Kidney (tissue), 14 donors: Measurements from ENCODE around the gene KLRK1. TPM values are rescaled to one million over a fixed set of nuclear protein-coding genes. Genes with fewer than 3 reads are reported as not detected.
"Not testable (repeated sequence)": the region's sequence is repeated elsewhere in the genome, so short reads cannot be mapped to it uniquely, and the experiment has no call there.

Source experiments
- DNase-seq, 5 donors: peaks; one replicate each; pipeline ENCODE4 v3.0.0-alpha.2; 2013 to 2020
- FAIRE-seq: peaks from 2 replicates; lab custom pipeline; 2012; peaks lifted over from hg19 to GRCh38; lab: Jason Lieb, UNC
- H3K27ac ChIP-seq, 2 donors: one replicate each; pipeline ENCODE4 v1.7.0; 2013; ENCODE audit warnings: low read depth in 2 of 2, low read length in 2 of 2, inconsistent platforms in 1 of 2
- H3K27me3 ChIP-seq: one replicate; pipeline ENCODE4 v1.7.1; 2013; ENCODE audit warnings: low read length, inconsistent platforms; ENCODE audit not compliant: control insufficient read depth, insufficient read depth
- H3K36me3 ChIP-seq, 3 donors: one replicate each; pipeline versions ENCODE4 v1.7.0 to v1.7.1; 2013; ENCODE audit warnings: low read length in 3 of 3, control low read depth in 1 of 3, inconsistent platforms in 1 of 3; ENCODE audit not compliant: insufficient read depth in 3 of 3, control insufficient read depth in 2 of 3
- H3K4me1 ChIP-seq, 3 donors: one replicate each; pipeline versions ENCODE4 v1.7.0 to v1.7.1; 2013; ENCODE audit warnings: low read length in 3 of 3, inconsistent platforms in 1 of 3, low read depth in 1 of 3; ENCODE audit not compliant: control insufficient read depth in 2 of 3, insufficient read depth in 2 of 3
- H3K4me3 ChIP-seq, 3 donors: one replicate each; pipeline versions ENCODE4 v1.7.0 to v1.8.1; 2013; ENCODE audit warnings: low read length in 3 of 3, control low read depth in 1 of 3, inconsistent platforms in 1 of 3
- H3K9ac ChIP-seq, 3 donors: one replicate each; pipeline versions ENCODE4 v1.7.0 to v1.7.1; 2013; ENCODE audit warnings: low read length in 3 of 3, control low read depth in 1 of 3, inconsistent platforms in 1 of 3
- H3K9me3 ChIP-seq, 3 donors: one replicate each; pipeline versions ENCODE4 v1.7.0 to v1.7.1; 2013; ENCODE audit warnings: low read length in 3 of 3, control low read depth in 1 of 3, inconsistent platforms in 1 of 3; ENCODE audit not compliant: control insufficient read depth in 2 of 3, insufficient read depth in 1 of 3
- intact Hi-C: fragments of 100-400 bp; cut with DNase I; formaldehyde crosslinking; loops from one replicate; pipeline ENCODE4 v1.11.1; 2022
- polyA plus RNA-seq: library from polyadenylated mRNA; stranded (reverse); fragments of 350-450 nt; fragmentation: Illumina TruSeq; extraction: RNeasy Lipid Tissue Mini Kit (QIAGEN cat#74804); gene quantifications from one replicate; pipeline ENCODE4 v1.2.3, GENCODE V29; 2014; ENCODE audit warnings: low read depth, low replicate concordance; ENCODE audit not compliant: insufficient read depth
- total RNA-seq: library from RNA; stranded (reverse); fragmentation: NEBNext Ultra II Directional; extraction: Animal tissue kit (Norgen Biotek cat#: 25700); gene quantifications from one replicate; pipeline ENCODE4 v1.2.1, GENCODE V29; 2021
- TF ChIP-seq, protein P1 (sequence below): IDR thresholded peaks from 3 replicates; pipeline ENCODE4 v1.5.1; 2012; ENCODE audit warnings: mild to moderate bottlenecking, moderate library complexity, borderline replicate concordance; ENCODE audit not compliant: insufficient read depth; ENCODE audit errors: extremely low read depth
- donor health status: control.
- donor health status: control.
- donor health status: control.
- donor health status: control.
- donor health status: control.
- donor health status: DM: yes; HTN: yes; CAD: no.
- donor health status: Normal renal cell carcinoma (clear cell type).

KLRK1 gene
- total and polyA plus RNA-seq, 2 donors from 2014 or later, result 0.75 to 5.2 TPM

DNA sequence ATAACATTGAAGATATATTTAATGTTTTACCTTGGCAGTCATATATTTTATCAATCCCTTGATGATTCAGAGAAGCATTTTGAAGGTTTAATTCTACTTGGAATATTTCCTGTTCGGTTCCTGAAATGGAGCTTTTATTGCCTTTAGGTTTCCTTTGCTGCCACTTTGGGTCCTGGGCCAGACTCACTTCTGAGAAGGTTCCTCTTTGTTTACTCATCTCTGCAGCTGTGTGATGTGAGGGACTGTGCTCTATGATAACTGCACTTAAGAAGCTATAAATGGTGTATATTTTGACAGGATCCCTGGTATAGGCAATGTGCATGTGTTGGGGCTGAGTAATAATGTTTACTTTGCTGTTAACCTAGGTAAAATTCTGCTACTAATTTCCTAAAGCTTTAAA lies 30.5 kb upstream of the KLRK1 start, which contains the start of gene KLRC3:
Gene KLRC3, minus strand, starts transcription at position 262 of the 400 bp plus-strand sequence. Its CDS starts 45 bp downstream, at position 217.
- H3K9me3 ChIP-seq, intact Hi-C loops, H3K36me3 ChIP-seq, DNase-seq, H3K9ac ChIP-seq, H3K4me3 ChIP-seq, H3K27me3 ChIP-seq, H3K27ac ChIP-seq, FAIRE-seq, H3K4me1 ChIP-seq: not testable (repeated sequence)

DNA sequence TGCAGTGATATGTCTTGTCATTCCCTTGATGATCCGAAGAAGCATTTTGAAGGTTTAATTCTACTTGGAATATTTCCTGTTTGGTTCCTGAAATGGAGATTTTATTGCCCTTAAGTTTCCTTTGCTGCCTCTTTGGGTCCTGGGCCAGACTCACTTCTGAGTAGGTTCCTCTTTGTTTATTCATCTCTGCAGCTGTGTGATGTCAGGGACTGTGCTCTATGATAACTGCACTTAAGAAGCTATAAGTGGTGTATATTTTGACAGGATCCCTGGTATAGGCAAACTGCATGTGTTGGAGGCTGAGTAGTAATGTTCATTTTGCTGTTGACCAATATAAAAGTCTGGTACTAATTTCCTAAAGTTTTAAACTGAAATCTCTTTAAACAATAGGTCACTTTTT lies 19.6 kb upstream of the KLRK1 start, which contains the start of gene KLRC4:
Gene KLRC4, minus strand, starts transcription at position 366 of the 400 bp plus-strand sequence. Its CDS starts 182 bp downstream, at position 184.
- DNase-seq, result peak in 1 of 5 donors; percentile 6

DNA sequence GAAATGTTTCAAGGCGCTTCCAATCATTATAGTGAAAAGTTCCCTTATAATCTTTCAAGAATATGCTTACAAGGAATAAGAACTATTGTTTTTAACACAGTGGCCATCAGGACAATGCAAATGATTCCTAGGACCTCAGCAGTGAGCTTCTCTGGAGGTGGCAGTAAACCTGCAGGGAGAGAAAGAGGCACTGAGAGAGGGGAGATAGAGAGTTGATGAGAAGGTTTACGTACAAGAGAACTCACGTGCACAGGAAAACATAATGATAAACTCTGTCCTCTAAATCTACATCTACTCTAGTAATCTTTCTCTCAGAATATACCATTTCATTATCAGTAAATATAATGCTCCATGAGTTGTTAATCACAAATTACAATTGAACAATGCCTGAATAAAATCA lies 19.0 kb upstream of the KLRK1 start:
- H3K9ac ChIP-seq, result no peak overlapping the region
- no peaks in the 10 kb centered on the region for H3K36me3 ChIP-seq
- no peak for FAIRE-seq
- H3K9me3 ChIP-seq, result no peaks in the 10 kb centered on the region
- no peak overlapping the region for H3K4me3 ChIP-seq
- H3K4me1 ChIP-seq, result no peaks in the 10 kb centered on the region
- intact Hi-C loops, result no loop called here
- no peaks in the 10 kb centered on the region for H3K27me3 ChIP-seq
- DNase-seq, result no peak
- H3K27ac ChIP-seq, result no peak overlapping the region
- TF ChIP-seq, protein P1, sequence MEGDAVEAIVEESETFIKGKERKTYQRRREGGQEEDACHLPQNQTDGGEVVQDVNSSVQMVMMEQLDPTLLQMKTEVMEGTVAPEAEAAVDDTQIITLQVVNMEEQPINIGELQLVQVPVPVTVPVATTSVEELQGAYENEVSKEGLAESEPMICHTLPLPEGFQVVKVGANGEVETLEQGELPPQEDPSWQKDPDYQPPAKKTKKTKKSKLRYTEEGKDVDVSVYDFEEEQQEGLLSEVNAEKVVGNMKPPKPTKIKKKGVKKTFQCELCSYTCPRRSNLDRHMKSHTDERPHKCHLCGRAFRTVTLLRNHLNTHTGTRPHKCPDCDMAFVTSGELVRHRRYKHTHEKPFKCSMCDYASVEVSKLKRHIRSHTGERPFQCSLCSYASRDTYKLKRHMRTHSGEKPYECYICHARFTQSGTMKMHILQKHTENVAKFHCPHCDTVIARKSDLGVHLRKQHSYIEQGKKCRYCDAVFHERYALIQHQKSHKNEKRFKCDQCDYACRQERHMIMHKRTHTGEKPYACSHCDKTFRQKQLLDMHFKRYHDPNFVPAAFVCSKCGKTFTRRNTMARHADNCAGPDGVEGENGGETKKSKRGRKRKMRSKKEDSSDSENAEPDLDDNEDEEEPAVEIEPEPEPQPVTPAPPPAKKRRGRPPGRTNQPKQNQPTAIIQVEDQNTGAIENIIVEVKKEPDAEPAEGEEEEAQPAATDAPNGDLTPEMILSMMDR, result no peak

More for the DNA sequence above, 19.6 kb upstream of the KLRK1 start, which contains the start of gene KLRC4:
- H3K9me3 ChIP-seq, result no peaks in the 10 kb centered on the region
- no peak within 1 kb of the TSS for H3K27ac ChIP-seq
- H3K4me1 ChIP-seq, result no peaks in the 10 kb centered on the region
- no peak within 1 kb of the TSS for H3K9ac ChIP-seq
- no peaks in the 10 kb centered on the region for H3K27me3 ChIP-seq
- intact Hi-C loops, result no loop called here
- TF ChIP-seq, protein P1, result no peak
- no peak for FAIRE-seq
- H3K36me3 ChIP-seq, result no peaks in the 10 kb centered on the region
- no peak within 1 kb of the TSS for H3K4me3 ChIP-seq

DNA sequence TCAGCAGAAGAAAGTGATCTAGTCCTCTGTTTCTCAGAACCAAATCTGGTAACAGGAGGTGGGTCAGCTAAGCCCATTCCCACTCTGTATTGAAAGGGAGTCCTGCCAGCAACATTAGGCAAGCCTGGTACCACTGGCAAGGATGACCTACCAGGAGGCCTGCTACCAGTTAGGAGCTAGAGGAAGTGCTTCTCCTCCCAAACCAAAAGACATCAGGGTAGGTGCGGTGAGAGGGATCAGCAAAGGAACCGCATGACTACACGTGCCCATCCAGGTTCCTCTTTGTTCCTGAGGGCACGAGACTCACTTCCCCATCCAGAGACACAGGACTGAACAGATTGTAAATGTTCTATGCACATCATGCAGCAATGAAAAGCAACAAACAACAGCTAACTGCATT lies 16.9 kb upstream of the KLRK1 start:
- DNase-seq (peak in 1 of 5 donors; percentile 3), FAIRE-seq (no peak)
- Histone ChIP-seq H3K4me3 (no peak overlapping the region), H3K9ac (no peak overlapping the region), H3K27me3 (no peaks in the 10 kb centered on the region), H3K36me3 (no peaks in the 10 kb centered on the region), H3K4me1 (no peaks in the 10 kb centered on the region), H3K9me3 (no peaks in the 10 kb centered on the region), H3K27ac (no peak overlapping the region)
- intact Hi-C loops, result no loop called here
- TF ChIP-seq, protein P1, result no peak
